B cell (primary cell): Measurements from ENCODE around the gene FTO.

Experiments used
- CTCF ChIP-seq: fragments of 200-600 bp; IDR thresholded peaks from one replicate; pipeline ENCODE4 v1.8.0; 2022; ENCODE audit warnings: antibody characterized with exemption, mild to moderate bottlenecking
- EZH2 ChIP-seq: IDR thresholded peaks from 2 replicates; pipeline ENCODE4 v1.6.1; 2012; ENCODE audit warnings: borderline replicate concordance, low read depth, mild to moderate bottlenecking, moderate library complexity, low read length; ENCODE audit not compliant: insufficient read depth, poor library complexity, severe bottlenecking

- TF ChIP-seq CTCF: no peak
- TF ChIP-seq EZH2: no peak
Observed at GRCh38 chr16:53866520-53866919, 162.6 kb downstream of the FTO start.
